GM19395 (cell line): ENCODE data around the gene THRA.
"Not testable (repeated sequence)": the region's sequence is repeated elsewhere in the genome, so short reads cannot be mapped to it uniquely, and the experiment has no call there.

ENCODE experiments used
- ATAC-seq: cut with Tn5 transposase; IDR thresholded peaks from one replicate; pipeline ENCODE4 v1.9.1; 2021; ENCODE audit warnings: mild to moderate bottlenecking, moderate library complexity; ENCODE audit not compliant: unreplicated experiment

Gene THRA

GRCh38 chr17:40135817-40136216 is 73.1 kb downstream of the THRA start:
- no peak for ATAC-seq

- peak; percentile 18 for ATAC-seq
These were observed 76.8 kb downstream of the THRA start for GRCh38 chr17:40139566-40140058.

GRCh38 chr17:40143166-40143565 is 80.4 kb downstream of the THRA start:
- ATAC-seq, result not testable (repeated sequence)
